ENCODE results near the gene HOXA7. TPM values are rescaled to one million over a fixed set of nuclear protein-coding genes. Genes with fewer than 3 reads are reported as not detected.

HOXA7 gene
- total RNA-seq, 4 donors from 2014 or later, result 8.7 to 16.9 (median 11.3) TPM

GRCh38 chr7:27123007-27123476 is 33.4 kb downstream of the HOXA7 start:
- H3K4me3 ChIP-seq, result peak overlapping the region in 1 of 4 donors; percentile 9
- peaks cover 0 to 18% (median 0%) of the 10 kb centered on the region in 3 donors for H3K36me3 ChIP-seq
- no peak for DNase-seq (ENCODE audit: low spot score in 2 of 2)
- 40 to 42% methylated on average over 13 to 14 of the region's 14 CpGs for WGBS, 2 donors
- H3K4me1 ChIP-seq, result peaks cover 0 to 56% (median 1%) of the 10 kb centered on the region in 4 donors
- H3K9me3 ChIP-seq, result no peaks in the 10 kb centered on the region
- no peak for TF ChIP-seq EP300 (IDR thresholded peaks at IDR 0.05)
- TF ChIP-seq POLR2A (IDR thresholded peaks at IDR 0.05), result no peak
- TF ChIP-seq, protein P1, sequence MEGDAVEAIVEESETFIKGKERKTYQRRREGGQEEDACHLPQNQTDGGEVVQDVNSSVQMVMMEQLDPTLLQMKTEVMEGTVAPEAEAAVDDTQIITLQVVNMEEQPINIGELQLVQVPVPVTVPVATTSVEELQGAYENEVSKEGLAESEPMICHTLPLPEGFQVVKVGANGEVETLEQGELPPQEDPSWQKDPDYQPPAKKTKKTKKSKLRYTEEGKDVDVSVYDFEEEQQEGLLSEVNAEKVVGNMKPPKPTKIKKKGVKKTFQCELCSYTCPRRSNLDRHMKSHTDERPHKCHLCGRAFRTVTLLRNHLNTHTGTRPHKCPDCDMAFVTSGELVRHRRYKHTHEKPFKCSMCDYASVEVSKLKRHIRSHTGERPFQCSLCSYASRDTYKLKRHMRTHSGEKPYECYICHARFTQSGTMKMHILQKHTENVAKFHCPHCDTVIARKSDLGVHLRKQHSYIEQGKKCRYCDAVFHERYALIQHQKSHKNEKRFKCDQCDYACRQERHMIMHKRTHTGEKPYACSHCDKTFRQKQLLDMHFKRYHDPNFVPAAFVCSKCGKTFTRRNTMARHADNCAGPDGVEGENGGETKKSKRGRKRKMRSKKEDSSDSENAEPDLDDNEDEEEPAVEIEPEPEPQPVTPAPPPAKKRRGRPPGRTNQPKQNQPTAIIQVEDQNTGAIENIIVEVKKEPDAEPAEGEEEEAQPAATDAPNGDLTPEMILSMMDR (IDR thresholded peaks at IDR 0.05), result no peak
- peak overlapping the region in 2 of 4 donors; percentile 22 to 59 for H3K27ac ChIP-seq
- peaks cover 0 to 31% of the 10 kb centered on the region in 2 donors for H3K27me3 ChIP-seq

- peaks cover 0 to 56% (median 1%) of the 10 kb centered on the region in 4 donors for H3K4me1 ChIP-seq
- WGBS, 2 donors, result 61 to 62% methylated on average over 42 of the region's 42 CpGs
- TF ChIP-seq, protein P1 (IDR thresholded peaks at IDR 0.05), result no peak
- TF ChIP-seq EP300 (IDR thresholded peaks at IDR 0.05) (no peak), POLR2A (IDR thresholded peaks at IDR 0.05) (no peak)
- H3K27me3 ChIP-seq, result peaks cover 0 to 32% of the 10 kb centered on the region in 2 donors
- peaks cover 0 to 25% (median 0%) of the 10 kb centered on the region in 3 donors for H3K36me3 ChIP-seq
- no peak for DNase-seq (ENCODE audit: low spot score in 2 of 2)
- no peaks in the 10 kb centered on the region for H3K9me3 ChIP-seq
- no peak overlapping the region for H3K4me3 ChIP-seq
- H3K27ac ChIP-seq, result peak overlapping the region in 1 of 4 donors; percentile 59
Observed at GRCh38 chr7:27122077-27122910, 34.2 kb downstream of the HOXA7 start.

- DNase-seq (ENCODE audit: low spot score in 2 of 2), result no peak
- no peak overlapping the region for H3K4me3 ChIP-seq
Observed at GRCh38 chr7:27121684-27122076, 34.8 kb downstream of the HOXA7 start.

DNA sequence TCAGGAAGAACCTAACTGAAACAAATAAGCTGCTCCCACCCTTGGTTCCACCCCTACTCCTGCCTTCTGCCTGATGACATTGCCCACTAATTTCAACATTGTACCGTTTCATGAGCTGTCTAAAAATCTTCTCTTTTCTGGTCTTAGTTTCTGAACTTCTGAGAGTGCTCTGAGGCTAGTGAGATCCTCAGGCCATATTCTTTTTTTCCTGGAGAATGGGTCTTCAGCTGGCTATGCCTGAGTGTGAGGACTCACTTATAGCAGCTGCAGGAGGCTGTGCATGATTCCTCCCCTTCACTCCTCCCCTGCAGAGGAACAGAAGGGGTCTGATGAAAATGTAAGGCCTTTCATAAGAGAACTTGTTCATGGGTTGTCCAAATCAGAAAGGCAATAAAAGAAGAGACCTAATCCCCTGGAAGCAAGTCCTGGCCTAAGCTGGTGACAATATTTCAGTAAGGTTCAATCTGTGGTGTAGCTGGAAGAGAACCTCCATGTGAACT is 37.0 kb downstream of the HOXA7 start:
- no peak overlapping the region for H3K27ac ChIP-seq
- TF ChIP-seq EP300 (IDR thresholded peaks at IDR 0.05), result no peak
- TF ChIP-seq, protein P1 (IDR thresholded peaks at IDR 0.05), result no peak
- no peak for TF ChIP-seq POLR2A (IDR thresholded peaks at IDR 0.05)
- peaks cover 0 to 50% (median 1%) of the 10 kb centered on the region in 4 donors for H3K4me1 ChIP-seq
- H3K9me3 ChIP-seq, result no peaks in the 10 kb centered on the region
- H3K4me3 ChIP-seq, result no peak overlapping the region
- WGBS, 2 donors, result 63 to 68% methylated on average over 1 of the region's 1 CpG
- H3K27me3 ChIP-seq, result peaks cover 0 to 38% of the 10 kb centered on the region in 2 donors
- H3K36me3 ChIP-seq, result peaks cover 0 to 23% (median 0%) of the 10 kb centered on the region in 3 donors
- no peak for DNase-seq (ENCODE audit: low spot score in 2 of 2)

More at GRCh38 chr7:27121684-27122076, 34.8 kb downstream of the HOXA7 start:
- peaks cover 0 to 25% (median 0%) of the 10 kb centered on the region in 3 donors for H3K36me3 ChIP-seq
- peaks cover 0 to 60% (median 1%) of the 10 kb centered on the region in 4 donors for H3K4me1 ChIP-seq
- TF ChIP-seq, protein P1 (IDR thresholded peaks at IDR 0.05), result no peak
- no peak for TF ChIP-seq POLR2A (IDR thresholded peaks at IDR 0.05)
- TF ChIP-seq EP300 (IDR thresholded peaks at IDR 0.05), result no peak
- 70 to 82% methylated on average over 7 of the region's 7 CpGs for WGBS, 2 donors
- H3K9me3 ChIP-seq, result no peaks in the 10 kb centered on the region
- H3K27me3 ChIP-seq, result peaks cover 0 to 29% of the 10 kb centered on the region in 2 donors
- H3K27ac ChIP-seq, result peak overlapping the region in 1 of 4 donors; percentile 59

- H3K27ac ChIP-seq, result peak overlapping the region in 1 of 4 donors; percentile 29
- no peaks in the 10 kb centered on the region for H3K9me3 ChIP-seq
- H3K27me3 ChIP-seq, result peaks cover 0 to 40% of the 10 kb centered on the region in 2 donors
- peaks cover 0 to 52% (median 1%) of the 10 kb centered on the region in 4 donors for H3K4me1 ChIP-seq
- no peak overlapping the region for H3K4me3 ChIP-seq
- H3K36me3 ChIP-seq, result peaks cover 0 to 16% (median 0%) of the 10 kb centered on the region in 3 donors
- TF ChIP-seq EP300 (IDR thresholded peaks at IDR 0.05), result no peak
- TF ChIP-seq, protein P1 (IDR thresholded peaks at IDR 0.05), result no peak
- TF ChIP-seq POLR2A (IDR thresholded peaks at IDR 0.05), result no peak
- DNase-seq (ENCODE audit: low spot score in 2 of 2), result no peak
- 47 to 52% methylated on average over 3 of the region's 3 CpGs for WGBS, 2 donors
Observed at GRCh38 chr7:27118580-27118979, 37.9 kb downstream of the HOXA7 start.
